ENCODE data around the gene ABHD3. TPM values are rescaled to one million over a fixed set of nuclear protein-coding genes. Genes with fewer than 3 reads are reported as not detected.
"Not testable (repeated sequence)": the region's sequence is repeated elsewhere in the genome, so short reads cannot be mapped to it uniquely, and the experiment has no call there.

The ABHD3 gene
- total RNA-seq: 10 to 100 TPM; 47.9 to 62.6 TPM

GRCh38 chr18:21704603-21705364 is at the start of gene ABHD3:
TSS of gene ABHD3 (minus strand) at chr18:21704774. CDS start at chr18:21704665, 109 bp downstream.
- peaks cover 27% of the 10 kb centered on the region for H3K36me3 Mint-ChIP-seq
- ATAC-seq (peak; percentile 96), DNase-seq (peak; percentile 95)
- H3K4me3 Mint-ChIP-seq: peak within 1 kb of the TSS; percentile 97
- CTCF ChIA-PET: interaction anchor here (0.7 to 2.7 kb wide), 11 partner anchors 13 to 116 kb away, joined by 3 to 17 read pairs (median 3); partner anchors contain the start of genes ESCO1, MIB1 and SNRPD1
- H3K27me3 Mint-ChIP-seq: no peaks in the 10 kb centered on the region
- peaks cover 27% of the 10 kb centered on the region for H3K4me1 Mint-ChIP-seq
- no peaks in the 10 kb centered on the region for H3K9me3 Mint-ChIP-seq (ENCODE audit: low read depth)
- H3K27ac Mint-ChIP-seq: peak within 1 kb of the TSS; percentile 95

- ATAC-seq (no peak), DNase-seq (no peak)
- H3K27me3 Mint-ChIP-seq: no peaks in the 10 kb centered on the region
- H3K9me3 Mint-ChIP-seq (ENCODE audit: low read depth): no peaks in the 10 kb centered on the region
- H3K27ac Mint-ChIP-seq: peak overlapping the region; percentile 79
- peaks cover 10% of the 10 kb centered on the region for H3K36me3 Mint-ChIP-seq
- peaks cover 51% of the 10 kb centered on the region for H3K4me1 Mint-ChIP-seq
- CTCF ChIA-PET: interaction anchor here (0.9 to 1.5 kb wide), 2 partner anchors 10 to 147 kb away, joined by 3 to 5 read pairs; partner anchors contain the start of gene ESCO1
- H3K4me3 Mint-ChIP-seq: no peak overlapping the region
Observed at GRCh38 chr18:21747764-21748693, 43.5 kb upstream of the ABHD3 start.

- H3K27ac Mint-ChIP-seq: peak overlapping the region; percentile 79
- no peak overlapping the region for H3K4me3 Mint-ChIP-seq
- H3K4me1 Mint-ChIP-seq: peaks cover 56% of the 10 kb centered on the region
- ATAC-seq (no peak), DNase-seq (no peak)
- H3K36me3 Mint-ChIP-seq: peaks cover 11% of the 10 kb centered on the region
- H3K9me3 Mint-ChIP-seq (ENCODE audit: low read depth): no peaks in the 10 kb centered on the region
- no peaks in the 10 kb centered on the region for H3K27me3 Mint-ChIP-seq
- CTCF ChIA-PET: interaction anchor here (0.9 to 1.5 kb wide), 2 partner anchors 11 to 147 kb away, joined by 3 to 5 read pairs; partner anchors contain the start of gene ESCO1
Observed at GRCh38 chr18:21747268-21747667, 42.7 kb upstream of the ABHD3 start.

GRCh38 chr18:21745231-21745630 is 40.7 kb upstream of the ABHD3 start:
- no peak for DNase-seq
- H3K27ac Mint-ChIP-seq: no peak overlapping the region
- H3K4me1 Mint-ChIP-seq: peaks cover 57% of the 10 kb centered on the region
- CTCF ChIA-PET: no interaction called here
- peaks cover 11% of the 10 kb centered on the region for H3K36me3 Mint-ChIP-seq
- H3K9me3 Mint-ChIP-seq (ENCODE audit: low read depth): no peaks in the 10 kb centered on the region
- ATAC-seq: no peak
- no peaks in the 10 kb centered on the region for H3K27me3 Mint-ChIP-seq
- no peak overlapping the region for H3K4me3 Mint-ChIP-seq

- Mint-ChIP-seq H3K36me3 (peaks cover 10% of the 10 kb centered on the region), H3K4me1 (peaks cover 64% of the 10 kb centered on the region), H3K27me3 (no peaks in the 10 kb centered on the region), H3K9me3 (ENCODE audit: low read depth) (no peaks in the 10 kb centered on the region), H3K4me3 (peak overlapping the region; percentile 82), H3K27ac (peak overlapping the region; percentile 84)
- DNase-seq: no peak
- ATAC-seq: no peak
- CTCF ChIA-PET: interaction anchor here (0.6 to 2.1 kb wide), 3 partner anchors 11 to 143 kb away, joined by 3 to 8 read pairs (median 3); partner anchors contain the start of gene ESCO1
Observed at GRCh38 chr18:21743166-21743832, 38.7 kb upstream of the ABHD3 start.

GRCh38 chr18:21742315-21742687 is 37.7 kb upstream of the ABHD3 start:
- peaks cover 2% of the 10 kb centered on the region for H3K9me3 Mint-ChIP-seq (ENCODE audit: low read depth)
- H3K27ac Mint-ChIP-seq: peak overlapping the region; percentile 84
- no peaks in the 10 kb centered on the region for H3K27me3 Mint-ChIP-seq
- CTCF ChIA-PET: interaction anchor here (0.6 to 2.1 kb wide), 7 partner anchors 9 to 142 kb away, joined by 3 to 8 read pairs (median 4); partner anchors contain the start of genes ABHD3, ESCO1 and SNRPD1
- ATAC-seq (no peak), DNase-seq (no peak)
- peak overlapping the region; percentile 82 for H3K4me3 Mint-ChIP-seq
- H3K36me3 Mint-ChIP-seq: peaks cover 13% of the 10 kb centered on the region
- peaks cover 55% of the 10 kb centered on the region for H3K4me1 Mint-ChIP-seq

GRCh38 chr18:21741562-21742314 is 37.2 kb upstream of the ABHD3 start:
- Mint-ChIP-seq H3K9me3 (ENCODE audit: low read depth) (peaks cover 4% of the 10 kb centered on the region), H3K27me3 (no peaks in the 10 kb centered on the region), H3K4me3 (peak overlapping the region; percentile 82), H3K27ac (peak overlapping the region; percentile 84), H3K36me3 (peaks cover 16% of the 10 kb centered on the region), H3K4me1 (peaks cover 50% of the 10 kb centered on the region)
- CTCF ChIA-PET: interaction anchor here (0.6 to 1.8 kb wide), 6 partner anchors 10 to 141 kb away, joined by 3 to 7 read pairs (median 4); partner anchors contain the start of genes ABHD3, ESCO1 and SNRPD1
- peak; percentile 10 for ATAC-seq
- peak; percentile 54 for DNase-seq

- ATAC-seq (no peak), DNase-seq (no peak)
- Mint-ChIP-seq H3K27me3 (no peaks in the 10 kb centered on the region), H3K9me3 (ENCODE audit: low read depth) (peaks cover 7% of the 10 kb centered on the region), H3K4me3 (peak overlapping the region; percentile 82), H3K36me3 (peaks cover 21% of the 10 kb centered on the region), H3K27ac (no peak overlapping the region), H3K4me1 (peaks cover 46% of the 10 kb centered on the region)
- CTCF ChIA-PET: interaction anchor here (1.1 to 1.8 kb wide), 3 partner anchors 38 to 141 kb away, joined by 4 to 7 read pairs (median 4); partner anchors contain the start of genes ESCO1 and SNRPD1
Observed at GRCh38 chr18:21741312-21741561, 36.7 kb upstream of the ABHD3 start.

GRCh38 chr18:21740538-21741311 is 36.2 kb upstream of the ABHD3 start, which contains the start of gene MIB1:
TSS of gene MIB1 (plus strand) at chr18:21740792. CDS start at chr18:21741584, 792 bp downstream.
- ATAC-seq: peak; percentile 96
- Mint-ChIP-seq H3K27me3 (no peaks in the 10 kb centered on the region), H3K9me3 (ENCODE audit: low read depth) (peaks cover 9% of the 10 kb centered on the region), H3K4me3 (peak within 1 kb of the TSS; percentile 97), H3K27ac (peak within 1 kb of the TSS; percentile 95), H3K36me3 (peaks cover 22% of the 10 kb centered on the region), H3K4me1 (peaks cover 45% of the 10 kb centered on the region)
- peak; percentile 98 for DNase-seq
- CTCF ChIA-PET: interaction anchor here (0.5 to 2.7 kb wide), 7 partner anchors 36 to 1646 kb away, joined by 3 to 15 read pairs (median 4); partner anchors contain the start of genes ABHD3, ESCO1 and SNRPD1

GRCh38 chr18:21739604-21740537 is 35.3 kb upstream of the ABHD3 start:
- ATAC-seq: peak; percentile 1
- no peak for DNase-seq
- Mint-ChIP-seq H3K27ac (peak overlapping the region; percentile 95), H3K9me3 (ENCODE audit: low read depth) (peaks cover 9% of the 10 kb centered on the region), H3K27me3 (no peaks in the 10 kb centered on the region), H3K36me3 (peaks cover 27% of the 10 kb centered on the region), H3K4me1 (peaks cover 38% of the 10 kb centered on the region), H3K4me3 (peak overlapping the region; percentile 97)
- CTCF ChIA-PET: interaction anchor here (0.5 to 2.7 kb wide), 4 partner anchors 35 to 1646 kb away, joined by 3 to 15 read pairs (median 4); partner anchors contain the start of genes ABHD3, ESCO1 and SNRPD1

GRCh38 chr18:21736926-21737325 is 32.4 kb upstream of the ABHD3 start:
- H3K27ac Mint-ChIP-seq; H3K4me3 Mint-ChIP-seq; CTCF ChIA-PET; H3K9me3 Mint-ChIP-seq (ENCODE audit: low read depth); ATAC-seq; DNase-seq; H3K27me3 Mint-ChIP-seq: not testable (repeated sequence)
- Mint-ChIP-seq H3K36me3 (peaks cover 20% of the 10 kb centered on the region), H3K4me1 (peaks cover 21% of the 10 kb centered on the region)
